Activated T-cell treated with anti-CD3 and anti-CD28 coated beads for 24 hours (primary cell): ENCODE results near the gene ZNF581.

Experiments
- DNase-seq: peaks from one replicate; pipeline ENCODE4 v3.0.0-alpha.2; 2020; ENCODE audit warnings: low read depth

ZNF581 gene

GRCh38 chr19:55626350-55626749 is 17.1 kb upstream of the ZNF581 start:
- DNase-seq, result peak; percentile 60

- DNase-seq, result peak; percentile 83
Measured at GRCh38 chr19:55632463-55632834, 11.0 kb upstream of the ZNF581 start.

- DNase-seq, result no peak
Measured at GRCh38 chr19:55633861-55634260, 9.6 kb upstream of the ZNF581 start.

- no peak for DNase-seq
Measured at GRCh38 chr19:55635334-55635717, 8.1 kb upstream of the ZNF581 start.

GRCh38 chr19:55635856-55636440 is 7.5 kb upstream of the ZNF581 start:
- no peak for DNase-seq

GRCh38 chr19:55636723-55637122 is 6.7 kb upstream of the ZNF581 start:
- no peak for DNase-seq

- no peak for DNase-seq
Measured at GRCh38 chr19:55637534-55637933, 5.9 kb upstream of the ZNF581 start.

- DNase-seq, result peak; percentile 54
Measured at GRCh38 chr19:55638864-55639359, 4.5 kb upstream of the ZNF581 start.

- DNase-seq, result peak; percentile 40
Measured at GRCh38 chr19:55640043-55640576, 3.3 kb upstream of the ZNF581 start.

- peak; percentile 59 for DNase-seq
Measured at GRCh38 chr19:55640577-55641425, 2.6 kb upstream of the ZNF581 start, which contains the start of gene ZNF580. ZNF580 (plus strand) TSS chr19:55641002; CDS start chr19:55642509, 1,507 bp downstream.

GRCh38 chr19:55641426-55642152 is 1.9 kb upstream of the ZNF581 start:
- DNase-seq, result no peak

- peak; percentile 18 for DNase-seq
Measured at GRCh38 chr19:55642153-55643002, 1.1 kb upstream of the ZNF581 start.

- no peak for DNase-seq
Measured at GRCh38 chr19:55643887-55644176, 383 bp downstream of the ZNF581 start.

- no peak for DNase-seq
Measured at GRCh38 chr19:55644191-55644833, 863 bp downstream of the ZNF581 start.

- DNase-seq, result no peak
Measured at GRCh38 chr19:55644842-55645511, 1.5 kb downstream of the ZNF581 start.

GRCh38 chr19:55645512-55645881 is 2.0 kb downstream of the ZNF581 start:
- no peak for DNase-seq

GRCh38 chr19:55646889-55647731 is 3.7 kb downstream of the ZNF581 start:
- no peak for DNase-seq

- DNase-seq, result no peak
Measured at GRCh38 chr19:55647732-55648584, 4.5 kb downstream of the ZNF581 start, which contains the start of gene CCDC106. CCDC106 (plus strand) TSS chr19:55648212; CDS start chr19:55649047, 835 bp downstream.
